ENCODE data around the gene PTPRN2.

DNA sequence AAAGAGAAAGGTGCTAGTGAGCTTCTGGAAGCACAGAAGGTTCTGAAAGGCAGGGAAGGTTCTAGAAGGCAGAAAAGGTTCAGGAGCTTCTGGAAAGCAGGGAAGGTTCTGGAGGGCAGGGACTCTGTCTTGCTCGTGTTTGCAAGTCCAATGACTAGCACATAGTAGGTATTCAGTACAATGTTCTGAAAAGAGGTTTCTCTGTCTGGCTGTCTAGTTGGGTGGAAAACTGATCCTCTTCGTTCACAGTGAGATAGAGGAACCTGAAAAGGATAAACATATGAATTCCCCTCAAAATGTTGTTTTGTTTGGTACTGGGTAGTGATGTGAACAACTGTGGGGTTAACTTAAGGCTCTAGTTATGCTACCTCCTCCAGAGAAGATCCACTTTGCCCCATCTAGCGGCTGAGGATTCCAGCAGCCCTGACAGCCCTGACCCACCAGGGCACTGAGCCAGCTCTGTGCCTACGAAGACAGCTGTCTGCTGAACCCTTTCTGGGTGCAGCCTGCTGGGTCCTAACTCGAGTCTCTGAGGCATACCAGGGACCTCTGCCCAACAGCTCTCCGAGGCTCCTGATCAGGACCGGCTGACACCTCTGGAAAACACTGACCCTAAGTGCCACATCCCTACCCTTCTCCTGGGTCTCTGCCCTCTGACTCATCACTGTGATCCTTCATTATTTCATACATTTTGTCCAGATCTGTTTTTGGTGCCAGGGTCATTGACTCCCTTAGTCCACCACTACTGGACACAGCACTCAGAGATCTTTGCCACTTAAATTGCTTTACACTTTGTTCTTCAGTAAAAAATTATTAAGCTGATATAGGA is 15.4 kb downstream of the PTPRN2 start:
- no peak for TF ChIP-seq EZH2 (IDR thresholded peaks at IDR 0.05; ENCODE audit: low read depth)
- TF ChIP-seq CTCF (conservative IDR thresholded peaks at IDR 0.05): no peak

Measured in PC-9 (cell line).